B cell (primary cell): ENCODE results near the gene GCSAML. TPM values are rescaled to one million over a fixed set of nuclear protein-coding genes. Genes with fewer than 3 reads are reported as not detected.

Source experiments
- ATAC-seq: fragments of 200-7000 bp; cut with Tn5 transposase; one replicate; pipeline ENCODE4 v1.10.0; 2021; ENCODE audit warnings: low read depth, mild to moderate bottlenecking, moderate number of reproducible peaks, moderate library complexity
- CTCF ChIA-PET: fragments of 350-600 bp; sonication (Branson Sonifier 250); formaldehyde crosslinking; loops from one replicate; lab custom pipeline; 2021; ENCODE audit warnings: antibody characterized with exemption, inconsistent platforms; lab: Charles Lee
- POLR2A ChIA-PET: fragments of 350-600 bp; sonication (Branson Sonifier 250); formaldehyde crosslinking; loops from one replicate; lab custom pipeline; 2021; ENCODE audit warnings: antibody characterized with exemption; lab: Charles Lee
- DNase-seq: peaks from one replicate; pipeline ENCODE4 v3.0.0; 2013
- H2AFZ ChIP-seq: 2 replicates; pipeline ENCODE4 v1.6.1; 2012; ENCODE audit warnings: mild to moderate bottlenecking, low read depth, low read length; ENCODE audit not compliant: insufficient read depth, poor library complexity, severe bottlenecking
- H3K27ac ChIP-seq, 2 donors: 1 replicate in 1 of 2; 2 replicates in 1 of 2; pipeline ENCODE4 v1.5.1; 2012 to 2013; ENCODE audit warnings: low read length in 2 of 2, mild to moderate bottlenecking in 2 of 2, moderate library complexity in 1 of 2
- H3K27me3 ChIP-seq, 4 experiments: fragments of 200-600 bp in 1 of 4; sonication (generic) in 1 of 4; replicated peaks in 1 of 4; 1 replicate in 2 of 4; 2 replicates in 2 of 4; pipeline versions ENCODE4 v1.6.1 to v1.7.0; 2013 to 2016; ENCODE audit warnings: low read length in 3 of 4, mild to moderate bottlenecking in 2 of 4, mixed read lengths in 1 of 4, moderate library complexity in 1 of 4; ENCODE audit not compliant: insufficient read depth in 4 of 4, control insufficient read depth in 3 of 4; ENCODE audit errors: control extremely low read depth in 1 of 4
- H3K36me3 ChIP-seq, 2 experiments: replicated peaks in 1 of 2; 1 replicate in 1 of 2; 2 replicates in 1 of 2; pipeline versions ENCODE4 v1.6.1 to v1.7.1; 2013; ENCODE audit warnings: low read length in 1 of 2; ENCODE audit not compliant: insufficient read depth in 2 of 2, control insufficient read depth in 1 of 2; ENCODE audit errors: control extremely low read depth in 1 of 2, extremely low read depth in 1 of 2
- H3K4me1 ChIP-seq, 2 donors: fragments of 200-600 bp in 1 of 2; sonication (generic) in 1 of 2; 1 replicate in 1 of 2; 2 replicates in 1 of 2; pipeline versions ENCODE4 v1.5.1 to v1.6.1; 2013 to 2017; ENCODE audit warnings: low read length in 2 of 2; ENCODE audit not compliant: control insufficient read depth in 2 of 2, insufficient read depth in 2 of 2
- H3K4me2 ChIP-seq: replicated peaks from 2 replicates; pipeline ENCODE3; 2012; ENCODE audit warnings: mild to moderate bottlenecking, low read depth, low read length; ENCODE audit not compliant: poor library complexity, severe bottlenecking
- H3K4me3 ChIP-seq, 5 experiments: fragments of 200-600 bp in 1 of 5; sonication (generic) in 1 of 5; 1 replicate in 3 of 5; 2 replicates in 2 of 5; pipeline versions ENCODE4 v1.5.1 to v1.7.0; 2011 to 2016; ENCODE audit warnings: low read length in 4 of 5, mild to moderate bottlenecking in 4 of 5, low read depth in 2 of 5, control low read depth in 1 of 5, moderate library complexity in 1 of 5; ENCODE audit not compliant: insufficient read depth in 1 of 5; ENCODE audit errors: control extremely low read depth in 1 of 5, extremely low read depth in 1 of 5
- H3K79me2 ChIP-seq: fragments of 200-600 bp; sonication (generic); one replicate; pipeline ENCODE4 v1.6.0; 2016; ENCODE audit warnings: low read length; ENCODE audit not compliant: control insufficient read depth, insufficient read depth
- H3K9ac ChIP-seq: fragments of 200-600 bp; sonication (generic); 2 replicates; pipeline ENCODE4 v1.6.1; 2017; ENCODE audit warnings: mild to moderate bottlenecking, low read length, moderate library complexity
- H3K9me3 ChIP-seq, 3 donors: one replicate each; pipeline versions ENCODE4 v1.6.1 to v1.7.1; 2013; ENCODE audit warnings: low read length in 2 of 3; ENCODE audit not compliant: control insufficient read depth in 2 of 3, insufficient read depth in 1 of 3; ENCODE audit errors: control extremely low read depth in 1 of 3
- H4K20me1 ChIP-seq: 2 replicates; pipeline ENCODE4 v1.6.0; 2012; ENCODE audit warnings: mild to moderate bottlenecking, low read length; ENCODE audit not compliant: insufficient read depth, control insufficient read depth, poor library complexity, severe bottlenecking
- H3K27ac Mint-ChIP-seq: one replicate; pipeline ENCODE4 v1.8.0; 2021; ENCODE audit warnings: mixed read lengths
- H3K27me3 Mint-ChIP-seq: one replicate; pipeline ENCODE4 v1.8.0; 2021; ENCODE audit warnings: mixed read lengths
- H3K4me1 Mint-ChIP-seq: one replicate; pipeline ENCODE4 v1.8.0; 2021; ENCODE audit warnings: mixed read lengths
- H3K4me3 Mint-ChIP-seq: one replicate; pipeline ENCODE4 v1.8.0; 2021; ENCODE audit warnings: mixed read lengths
- H3K9me3 Mint-ChIP-seq: one replicate; pipeline ENCODE4 v1.8.0; 2022; ENCODE audit warnings: mixed read lengths; ENCODE audit not compliant: insufficient read depth
- EZH2 ChIP-seq: IDR thresholded peaks from 2 replicates; pipeline ENCODE4 v1.6.1; 2012; ENCODE audit warnings: borderline replicate concordance, low read depth, mild to moderate bottlenecking, moderate library complexity, low read length; ENCODE audit not compliant: insufficient read depth, poor library complexity, severe bottlenecking
- WGBS: methylation state at CpG from one replicate; pipeline ENCODE4 v1.1.5; 2013; ENCODE audit warnings: missing lambda C conversion rate; ENCODE audit not compliant: insufficient coverage; 5-methylcytosine and 5-hydroxymethylcytosine counted together
- intact Hi-C: fragments of 100-400 bp; cut with micrococcal nuclease; formaldehyde crosslinking; loops from one replicate; pipeline ENCODE4 v1.10.0; 2022
- polyA plus RNA-seq: library from polyadenylated mRNA; depleted of rRNA; stranded (reverse); fragments of >200 nt; gene quantifications from 2 replicates; pipeline ENCODE4 v1.2.3, GENCODE V29; 2012
- total RNA-seq, 2 donors: library from RNA; stranded (reverse); fragments of 120-200 nt in 1 of 2; gene quantifications; 1 replicate in 1 of 2; 2 replicates in 1 of 2; pipeline versions ENCODE4 v1.2.3 to v1.2.4, GENCODE V29; 2013 to 2022
- TF ChIP-seq, protein P1 (sequence below): fragments of 200-600 bp; IDR thresholded peaks from one replicate; pipeline ENCODE4 v1.8.0; 2022; ENCODE audit warnings: antibody characterized with exemption, mild to moderate bottlenecking

Gene GCSAML
- total and polyA plus RNA-seq, 2 donors (not counting 1 experiment from before 2014, with no cell fraction given) = not detected

DNA sequence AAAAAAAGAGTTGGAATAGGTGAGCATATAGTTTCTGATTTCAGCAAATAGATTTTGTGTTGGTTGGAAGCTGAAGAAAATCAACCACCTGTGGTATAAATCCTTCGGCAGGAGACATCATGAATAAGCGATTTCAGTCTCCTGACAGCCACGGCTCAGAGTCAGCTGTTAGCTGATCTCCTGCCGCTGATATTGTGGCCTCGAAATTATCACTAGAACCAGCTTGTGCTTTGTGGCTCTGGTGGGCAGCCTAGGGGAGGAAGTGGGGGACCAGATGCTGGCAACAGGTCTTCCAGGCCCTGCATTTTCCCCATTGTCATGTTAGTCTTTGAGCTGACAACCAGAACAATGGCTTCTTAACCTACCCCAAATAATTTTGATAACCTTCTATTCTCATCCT, 842 bp upstream of the GCSAML start:
- Histone ChIP-seq H3K36me3 (no peaks in the 10 kb centered on the region), H3K79me2 (no peaks in the 10 kb centered on the region), H3K27ac (no peak overlapping the region), H3K4me1 (peaks cover 3 to 6% of the 10 kb centered on the region in 2 donors), H4K20me1 (no peaks in the 10 kb centered on the region), H3K4me3 (no peak overlapping the region), H2AFZ (no peak overlapping the region), H3K4me2 (no peak overlapping the region), H3K9ac (no peak overlapping the region), H3K27me3 (peaks cover 0 to 6% (median 0%) of the 10 kb centered on the region in 4 experiments), H3K9me3 (no peaks in the 10 kb centered on the region)
- ChIA-PET CTCF (no interaction called here), POLR2A (no interaction called here)
- Mint-ChIP-seq H3K27me3 (peaks cover 18% of the 10 kb centered on the region), H3K4me1 (peaks cover 6% of the 10 kb centered on the region), H3K4me3 (no peak overlapping the region), H3K9me3 (no peaks in the 10 kb centered on the region), H3K27ac (no peak overlapping the region)
- no peak for TF ChIP-seq EZH2
- TF ChIP-seq, protein P1, sequence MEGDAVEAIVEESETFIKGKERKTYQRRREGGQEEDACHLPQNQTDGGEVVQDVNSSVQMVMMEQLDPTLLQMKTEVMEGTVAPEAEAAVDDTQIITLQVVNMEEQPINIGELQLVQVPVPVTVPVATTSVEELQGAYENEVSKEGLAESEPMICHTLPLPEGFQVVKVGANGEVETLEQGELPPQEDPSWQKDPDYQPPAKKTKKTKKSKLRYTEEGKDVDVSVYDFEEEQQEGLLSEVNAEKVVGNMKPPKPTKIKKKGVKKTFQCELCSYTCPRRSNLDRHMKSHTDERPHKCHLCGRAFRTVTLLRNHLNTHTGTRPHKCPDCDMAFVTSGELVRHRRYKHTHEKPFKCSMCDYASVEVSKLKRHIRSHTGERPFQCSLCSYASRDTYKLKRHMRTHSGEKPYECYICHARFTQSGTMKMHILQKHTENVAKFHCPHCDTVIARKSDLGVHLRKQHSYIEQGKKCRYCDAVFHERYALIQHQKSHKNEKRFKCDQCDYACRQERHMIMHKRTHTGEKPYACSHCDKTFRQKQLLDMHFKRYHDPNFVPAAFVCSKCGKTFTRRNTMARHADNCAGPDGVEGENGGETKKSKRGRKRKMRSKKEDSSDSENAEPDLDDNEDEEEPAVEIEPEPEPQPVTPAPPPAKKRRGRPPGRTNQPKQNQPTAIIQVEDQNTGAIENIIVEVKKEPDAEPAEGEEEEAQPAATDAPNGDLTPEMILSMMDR = no peak
- 13% methylated on average over 3 of the region's 5 CpGs for WGBS
- ATAC-seq (no peak), DNase-seq (no peak)
- intact Hi-C loops = no loop called here

DNA sequence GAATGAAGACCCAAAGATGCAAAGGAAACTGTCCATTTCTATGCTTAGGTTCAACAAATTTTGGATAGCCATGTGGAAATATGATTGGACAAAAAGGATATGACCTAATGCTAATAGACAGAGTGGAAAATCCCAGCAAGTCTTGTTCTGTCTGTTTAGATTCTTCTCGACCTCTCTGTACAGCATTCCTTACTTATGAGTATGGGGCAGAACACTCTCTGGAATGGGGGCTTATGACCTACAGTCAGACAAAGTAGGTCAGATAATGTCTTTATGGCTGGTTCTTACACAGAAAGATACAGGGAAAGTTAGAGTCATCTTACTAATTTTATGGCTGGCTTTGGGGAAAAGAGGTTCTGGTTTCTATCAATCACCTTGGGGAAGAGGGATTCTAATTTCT, 2.8 kb downstream of the GCSAML start:
- Histone ChIP-seq H3K27me3 (peaks cover 0 to 6% (median 0%) of the 10 kb centered on the region in 4 experiments), H3K79me2 (no peaks in the 10 kb centered on the region), H3K9ac (no peak overlapping the region), H4K20me1 (no peaks in the 10 kb centered on the region), H3K4me1 (peaks cover 3 to 6% of the 10 kb centered on the region in 2 donors), H3K4me3 (no peak overlapping the region), H3K27ac (no peak overlapping the region), H2AFZ (no peak overlapping the region), H3K36me3 (no peaks in the 10 kb centered on the region), H3K4me2 (no peak overlapping the region), H3K9me3 (peaks cover 0 to 3% (median 0%) of the 10 kb centered on the region in 3 donors)
- H3K27me3 Mint-ChIP-seq = peaks cover 18% of the 10 kb centered on the region
- intact Hi-C loops = no loop called here
- H3K27ac Mint-ChIP-seq = no peak overlapping the region
- ChIA-PET POLR2A (no interaction called here), CTCF (no interaction called here)
- no CpG with 5 or more reads among the region's 1 CpG for WGBS
- DNase-seq = no peak
- no peak for TF ChIP-seq EZH2
- TF ChIP-seq, protein P1 = no peak
- H3K4me1 Mint-ChIP-seq = peaks cover 6% of the 10 kb centered on the region
- H3K4me3 Mint-ChIP-seq = no peak overlapping the region
- no peak for ATAC-seq
- no peaks in the 10 kb centered on the region for H3K9me3 Mint-ChIP-seq
